Measurements from ENCODE around the gene SERGEF. TPM values are rescaled to one million over a fixed set of nuclear protein-coding genes. Genes with fewer than 3 reads are reported as not detected.

The SERGEF gene
- total and polyA plus RNA-seq, 10 of the 15 experiments (the other 5 are each of a cell fraction or from before 2014, with no cell fraction given): 14.6 to 27.8 (median 22.4) TPM

GRCh38 chr11:17750801-17751165 lies 262.1 kb downstream of the SERGEF start:
- ChIA-PET RAD21 (ENCODE audit: unreplicated experiment) (no interaction called here), POLR2A (no interaction called here), SMC1A (ENCODE audit: uncharacterized antibody, unreplicated experiment) (no interaction called here), CTCF (interaction anchor here (2.6 kb wide), 1 partner anchor 20 kb away, joined by 12 read pairs; no protein-coding TSS in a partner anchor)
- FAIRE-seq: no peak
- Histone ChIP-seq H3K27me3 (replicated peaks in 1 of 2; ENCODE audit: control insufficient read depth in 2 of 2, insufficient read depth in 2 of 2, low read length in 1 of 2) (peaks cover 0 to 1% of the 10 kb centered on the region in 2 experiments; a peak in 2 of 4 replicates), H3K79me2 (ENCODE audit: control insufficient read depth, insufficient read depth, low read length) (no peaks in the 10 kb centered on the region), H3K4me2 (ENCODE audit: control insufficient read depth, insufficient read depth) (no peak overlapping the region), H4K20me1 (ENCODE audit: control insufficient read depth, insufficient read depth) (no peaks in the 10 kb centered on the region), H3K4me3 (no peak overlapping the region), H3K27ac (ENCODE audit: control insufficient read depth, insufficient read depth) (no peak overlapping the region), H3K9me3 (replicated peaks; ENCODE audit: control insufficient read depth, insufficient read depth, low read length) (no peaks in the 10 kb centered on the region), H3K36me3 (ENCODE audit: control insufficient read depth in 2 of 2, insufficient read depth in 2 of 2, low read length in 1 of 2) (no peaks in the 10 kb centered on the region), H2AFZ (ENCODE audit: control insufficient read depth, low read depth, low read length) (no peak overlapping the region), H3K4me1 (ENCODE audit: control insufficient read depth, insufficient read depth, low read length) (no peaks in the 10 kb centered on the region), H3K9ac (ENCODE audit: control insufficient read depth, insufficient read depth, low read length) (no peak overlapping the region)
- no peak for DNase-seq (ENCODE audit: low read depth, low spot score)
- ATAC-seq: no peak
- in situ Hi-C loops (cut with MboI): no loop called here
- intact Hi-C loops (cut with micrococcal nuclease; ENCODE audit: unreplicated experiment): no loop called here
- TF ChIP-seq MTA2 (IDR thresholded peaks at IDR 0.05; ENCODE audit: low read depth) (no peak), SUPT20H (IDR thresholded peaks at IDR 0.05; ENCODE audit: borderline replicate concordance, control insufficient read depth, low read depth, low read length) (no peak), SRF (IDR thresholded peaks at IDR 0.05; ENCODE audit: low read depth in 2 of 2, low read length in 2 of 2) (no peak), SPI1 (IDR thresholded peaks at IDR 0.05; ENCODE audit: borderline replicate concordance, insufficient read depth, low read depth, low read length) (no peak), NFYA (IDR thresholded peaks at IDR 0.05; ENCODE audit: borderline replicate concordance, low read depth, low read length) (no peak)
- 0% methylated on average over 2 of the region's 2 CpGs for WGBS (ENCODE audit: insufficient coverage, insufficient replicate concordance, low lambda C conversion rate, missing lambda C conversion rate)
- no TSS peak for BruUV-seq (replicated peaks)

GRCh38 chr11:17750013-17750800 lies 262.6 kb downstream of the SERGEF start:
- FAIRE-seq (no peak), ATAC-seq (no peak), DNase-seq (ENCODE audit: low read depth, low spot score) (no peak)
- Histone ChIP-seq H3K9me3 (replicated peaks; ENCODE audit: control insufficient read depth, insufficient read depth, low read length) (no peaks in the 10 kb centered on the region), H3K79me2 (ENCODE audit: control insufficient read depth, insufficient read depth, low read length) (no peaks in the 10 kb centered on the region), H3K4me1 (ENCODE audit: control insufficient read depth, insufficient read depth, low read length) (no peaks in the 10 kb centered on the region), H2AFZ (ENCODE audit: control insufficient read depth, low read depth, low read length) (no peak overlapping the region), H3K4me2 (ENCODE audit: control insufficient read depth, insufficient read depth) (no peak overlapping the region), H3K36me3 (ENCODE audit: control insufficient read depth in 2 of 2, insufficient read depth in 2 of 2, low read length in 1 of 2) (no peaks in the 10 kb centered on the region), H3K4me3 (no peak overlapping the region), H3K27me3 (replicated peaks in 1 of 2; ENCODE audit: control insufficient read depth in 2 of 2, insufficient read depth in 2 of 2, low read length in 1 of 2) (peaks cover 0 to 1% of the 10 kb centered on the region in 2 experiments; a peak in 2 of 4 replicates), H3K27ac (ENCODE audit: control insufficient read depth, insufficient read depth) (no peak overlapping the region), H4K20me1 (ENCODE audit: control insufficient read depth, insufficient read depth) (no peaks in the 10 kb centered on the region), H3K9ac (ENCODE audit: control insufficient read depth, insufficient read depth, low read length) (no peak overlapping the region)
- TF ChIP-seq CEBPB (IDR thresholded peaks at IDR 0.05; ENCODE audit: borderline replicate concordance in 1 of 2, low read depth in 2 of 2, low read length in 2 of 2) (no peak), SREBF1 (IDR thresholded peaks at IDR 0.05; ENCODE audit: low read length) (no peak), CBX3 (IDR thresholded peaks at IDR 0.05; ENCODE audit: borderline replicate concordance, low read depth) (no peak)
- 3% methylated on average over 13 of the region's 13 CpGs for WGBS (ENCODE audit: insufficient coverage, insufficient replicate concordance, low lambda C conversion rate, missing lambda C conversion rate)
- intact Hi-C loops (cut with micrococcal nuclease; ENCODE audit: unreplicated experiment): no loop called here
- ChIA-PET POLR2A (no interaction called here), RAD21 (ENCODE audit: unreplicated experiment) (no interaction called here), CTCF (interaction anchor here (1.4 to 2.6 kb wide), 2 partner anchors 19 kb away, joined by 6 to 12 read pairs; no protein-coding TSS in a partner anchor), SMC1A (ENCODE audit: uncharacterized antibody, unreplicated experiment) (no interaction called here)
- in situ Hi-C loops (cut with MboI): no loop called here
- BruUV-seq (replicated peaks): no TSS peak
